ENCODE data around the gene NBL1.
"Not testable (repeated sequence)": the region's sequence is repeated elsewhere in the genome, so short reads cannot be mapped to it uniquely, and the experiment has no call there.

NBL1 gene

GRCh38 chr1:19622204-19622603, 21.9 kb upstream of the NBL1 start:
- DNase-seq (ENCODE audit: low read depth): no peak

DNA sequence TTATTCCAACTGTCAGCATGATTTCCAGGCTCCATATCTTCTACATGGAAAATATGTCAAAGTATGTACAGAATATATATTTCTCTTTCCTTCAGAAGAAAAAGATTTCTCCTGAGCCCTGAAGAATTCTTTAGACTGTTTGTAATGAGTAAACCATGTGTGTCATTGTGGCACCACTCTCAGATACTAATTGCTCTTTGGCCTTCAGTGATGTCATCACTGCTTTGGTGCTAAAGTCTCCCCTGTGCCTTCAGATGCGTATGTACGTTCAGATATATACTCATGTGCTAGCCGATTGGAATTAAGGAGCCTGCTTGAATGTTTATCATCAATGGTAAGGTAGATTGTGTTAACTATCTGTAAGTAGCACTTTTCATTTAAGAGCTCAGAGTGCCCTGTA, 20.6 kb upstream of the NBL1 start:
- no peak for DNase-seq (ENCODE audit: low read depth)

DNA sequence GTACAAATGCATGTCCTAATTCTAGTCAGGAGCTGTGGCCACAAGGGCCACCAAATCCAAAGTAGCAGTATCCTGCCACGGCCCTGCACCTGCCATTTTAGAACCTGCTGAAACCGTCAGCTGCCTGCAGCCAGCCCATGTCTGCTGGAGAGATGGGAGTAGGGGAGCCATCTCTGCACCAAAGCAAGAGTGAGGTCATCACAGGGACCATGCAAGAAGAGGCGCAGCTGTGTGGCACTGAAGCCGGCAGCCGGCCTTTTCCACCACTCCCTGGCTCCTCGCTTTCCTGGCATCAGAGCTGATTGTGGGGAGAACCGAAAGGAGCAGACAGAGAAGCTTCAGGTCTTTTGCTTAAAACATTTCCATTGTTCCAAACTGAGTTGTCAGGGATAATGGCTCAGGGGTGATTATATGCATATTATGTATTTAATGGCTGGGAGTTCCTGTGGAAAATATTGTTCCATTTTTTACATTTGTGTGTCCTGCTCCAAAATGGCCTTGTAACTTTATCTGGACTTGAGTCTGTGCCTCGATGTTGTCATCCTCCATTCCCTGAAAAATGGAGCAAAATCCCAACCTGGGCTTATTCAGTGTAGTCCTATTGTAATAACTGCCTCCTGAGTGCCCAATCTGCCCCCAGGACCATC, 18.7 kb upstream of the NBL1 start:
- DNase-seq (ENCODE audit: low read depth): no peak

DNA sequence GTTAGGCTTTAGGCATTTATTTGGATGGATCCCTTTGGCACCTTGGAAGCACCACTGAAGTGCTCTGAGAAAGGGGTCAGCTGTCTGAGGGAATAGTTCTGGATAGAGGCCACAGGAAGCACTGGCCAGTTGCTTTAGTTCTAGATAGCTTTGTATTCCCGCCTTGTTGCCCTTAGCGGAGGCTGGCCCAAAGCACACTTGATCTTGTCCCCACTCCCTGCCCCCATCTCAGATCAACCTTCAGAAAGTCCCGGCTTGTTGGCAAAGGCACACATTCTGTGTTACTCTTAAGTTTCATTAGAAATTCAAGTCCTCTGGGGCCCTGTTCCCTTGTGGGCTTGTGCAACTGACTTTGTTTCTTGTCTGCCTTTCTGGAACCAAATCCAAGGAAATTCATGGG, 15.2 kb upstream of the NBL1 start:
- no peak for DNase-seq (ENCODE audit: low read depth)

- DNase-seq (ENCODE audit: low read depth): no peak
Measured at GRCh38 chr1:19629357-19629756, 14.8 kb upstream of the NBL1 start.

DNA sequence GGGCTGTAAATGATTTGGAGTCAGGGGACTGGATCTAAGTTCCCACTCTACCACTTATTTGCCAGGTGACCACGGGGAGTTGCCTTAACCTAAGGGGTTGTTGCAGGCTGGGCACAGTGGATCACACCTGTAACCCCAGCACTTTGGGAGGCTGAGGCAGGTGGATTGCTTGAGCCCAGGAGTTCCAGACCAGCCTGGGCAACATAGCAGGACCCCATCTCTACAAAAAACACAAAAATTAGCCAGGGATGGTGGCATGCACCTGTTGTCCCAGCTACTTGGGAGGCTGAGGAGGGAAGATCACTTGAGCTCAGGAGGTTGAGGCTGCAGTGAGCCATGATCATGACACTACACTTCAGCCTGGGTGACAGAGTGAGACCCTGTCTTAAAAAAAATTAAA, 13.9 kb upstream of the NBL1 start:
- DNase-seq (ENCODE audit: low read depth): not testable (repeated sequence)

DNA sequence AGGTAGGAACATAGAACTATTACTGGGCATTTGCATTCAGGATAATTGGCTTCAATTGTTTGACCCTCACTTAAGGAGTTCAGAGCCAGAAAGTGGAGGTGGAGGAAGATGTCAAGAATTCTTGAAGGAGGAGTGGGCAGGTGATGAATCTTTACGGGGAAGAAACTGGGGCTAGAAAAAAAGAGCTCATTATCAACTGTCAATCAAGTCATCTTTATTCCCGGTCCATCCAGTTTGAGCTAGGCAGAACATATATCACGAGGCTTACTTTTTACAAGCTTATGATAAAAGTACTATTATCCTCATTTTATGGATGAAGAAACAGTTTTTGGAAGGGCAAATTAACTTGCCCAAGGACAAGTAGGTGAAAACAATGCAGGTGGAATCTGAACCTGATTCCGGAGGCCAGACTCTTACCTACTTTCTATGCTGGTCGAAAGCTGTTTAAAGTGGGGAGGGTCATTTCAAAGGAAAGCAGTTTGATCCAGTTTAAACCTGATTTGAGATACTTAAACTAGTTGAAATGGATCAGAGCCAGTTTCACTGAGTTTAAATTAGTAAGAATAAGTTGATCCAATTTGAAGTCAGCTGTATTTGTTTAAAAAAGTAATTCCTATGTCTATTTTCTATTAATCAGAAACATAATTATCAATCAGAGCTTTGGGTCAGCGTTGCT, 13.3 kb upstream of the NBL1 start:
- DNase-seq (ENCODE audit: low read depth): no peak

- no peak for DNase-seq (ENCODE audit: low read depth)
Measured at GRCh38 chr1:19632211-19632610, 11.9 kb upstream of the NBL1 start.

DNA sequence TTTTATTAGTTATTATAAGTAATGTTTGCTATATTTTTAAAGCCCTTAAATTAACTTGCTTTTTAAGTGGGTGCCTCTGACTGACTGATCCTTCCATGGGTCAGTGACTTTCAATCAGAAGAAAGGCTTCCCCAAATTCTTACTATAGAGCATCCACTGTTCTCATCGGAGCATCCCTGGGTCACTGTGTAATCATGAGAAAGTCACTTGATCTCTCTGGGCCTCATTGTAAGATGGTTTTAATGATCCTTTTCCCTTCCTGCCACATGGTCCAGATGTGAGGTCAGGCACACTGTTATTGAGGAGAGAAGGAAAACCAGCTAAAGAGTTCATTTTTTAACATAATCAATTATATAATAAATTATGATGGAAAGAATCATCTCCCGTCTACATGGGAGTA, 11.0 kb upstream of the NBL1 start:
- DNase-seq (ENCODE audit: low read depth): no peak

DNA sequence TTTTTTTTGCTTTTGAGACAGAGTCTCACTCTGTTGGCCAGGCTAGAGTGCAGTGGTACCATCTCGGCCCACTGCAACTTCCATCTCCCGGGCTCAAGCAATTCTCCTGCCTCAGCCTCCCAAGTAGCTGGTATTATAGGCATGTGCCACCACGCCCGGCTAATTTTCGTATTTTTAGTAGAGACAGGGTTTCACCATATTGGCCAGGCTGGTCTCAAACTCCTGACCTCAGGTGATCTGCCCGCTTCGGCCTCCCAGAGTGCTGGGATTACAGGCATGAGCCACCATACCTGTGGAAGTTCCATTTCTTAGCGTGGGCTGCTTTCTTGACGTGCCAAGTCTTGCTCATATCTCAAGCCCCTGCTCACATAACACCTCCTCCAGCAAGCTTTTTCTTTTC, 9.0 kb upstream of the NBL1 start:
- DNase-seq (ENCODE audit: low read depth): not testable (repeated sequence)

GRCh38 chr1:19635646-19636045, 8.5 kb upstream of the NBL1 start:
- no peak for DNase-seq (ENCODE audit: low read depth)

DNA sequence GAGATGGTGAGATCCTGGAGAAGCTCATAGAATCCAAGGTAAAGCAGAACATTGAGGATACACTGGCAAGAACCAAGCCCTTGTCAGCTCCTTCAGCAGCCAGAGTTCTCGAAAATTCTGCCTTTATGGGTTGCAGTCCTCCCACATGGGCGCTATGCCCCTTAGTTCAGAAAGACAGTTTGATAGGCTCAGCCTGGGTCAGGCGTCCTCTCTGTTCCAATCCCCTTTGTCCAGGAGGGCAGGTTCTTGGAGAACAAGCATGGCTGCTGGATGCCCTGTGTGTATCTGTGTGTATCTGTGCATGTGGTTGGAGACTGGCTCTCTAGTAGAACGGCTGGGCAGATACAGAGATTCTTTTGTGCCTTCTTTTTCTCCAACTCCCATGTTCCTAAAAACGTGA, 8.0 kb upstream of the NBL1 start:
- no peak for DNase-seq (ENCODE audit: low read depth)

- DNase-seq (ENCODE audit: low read depth): not testable (repeated sequence)
Measured at GRCh38 chr1:19636749-19637148, 7.4 kb upstream of the NBL1 start.

GRCh38 chr1:19637606-19638005, 6.5 kb upstream of the NBL1 start:
- no peak for DNase-seq (ENCODE audit: low read depth)

- DNase-seq (ENCODE audit: low read depth): not testable (repeated sequence)
Measured at GRCh38 chr1:19639228-19639627, 4.9 kb upstream of the NBL1 start.

DNA sequence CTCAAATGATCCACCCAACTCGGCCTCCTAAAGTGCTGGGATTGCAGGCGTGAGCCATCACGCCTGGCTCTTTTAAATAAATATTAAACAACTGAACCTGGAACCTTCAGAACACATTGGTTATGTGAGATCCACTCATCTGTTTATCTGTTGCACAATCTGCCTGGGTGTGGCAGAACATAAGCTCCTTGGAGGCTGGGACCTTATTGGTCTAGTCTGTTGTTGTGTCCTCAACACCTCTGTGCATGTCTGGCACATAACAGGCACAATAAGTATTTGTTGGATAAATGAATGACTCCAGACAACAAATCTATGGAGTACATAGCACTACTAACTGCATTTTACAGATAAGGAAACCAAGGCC, 4.1 kb upstream of the NBL1 start:
- no peak for DNase-seq (ENCODE audit: low read depth)

DNA sequence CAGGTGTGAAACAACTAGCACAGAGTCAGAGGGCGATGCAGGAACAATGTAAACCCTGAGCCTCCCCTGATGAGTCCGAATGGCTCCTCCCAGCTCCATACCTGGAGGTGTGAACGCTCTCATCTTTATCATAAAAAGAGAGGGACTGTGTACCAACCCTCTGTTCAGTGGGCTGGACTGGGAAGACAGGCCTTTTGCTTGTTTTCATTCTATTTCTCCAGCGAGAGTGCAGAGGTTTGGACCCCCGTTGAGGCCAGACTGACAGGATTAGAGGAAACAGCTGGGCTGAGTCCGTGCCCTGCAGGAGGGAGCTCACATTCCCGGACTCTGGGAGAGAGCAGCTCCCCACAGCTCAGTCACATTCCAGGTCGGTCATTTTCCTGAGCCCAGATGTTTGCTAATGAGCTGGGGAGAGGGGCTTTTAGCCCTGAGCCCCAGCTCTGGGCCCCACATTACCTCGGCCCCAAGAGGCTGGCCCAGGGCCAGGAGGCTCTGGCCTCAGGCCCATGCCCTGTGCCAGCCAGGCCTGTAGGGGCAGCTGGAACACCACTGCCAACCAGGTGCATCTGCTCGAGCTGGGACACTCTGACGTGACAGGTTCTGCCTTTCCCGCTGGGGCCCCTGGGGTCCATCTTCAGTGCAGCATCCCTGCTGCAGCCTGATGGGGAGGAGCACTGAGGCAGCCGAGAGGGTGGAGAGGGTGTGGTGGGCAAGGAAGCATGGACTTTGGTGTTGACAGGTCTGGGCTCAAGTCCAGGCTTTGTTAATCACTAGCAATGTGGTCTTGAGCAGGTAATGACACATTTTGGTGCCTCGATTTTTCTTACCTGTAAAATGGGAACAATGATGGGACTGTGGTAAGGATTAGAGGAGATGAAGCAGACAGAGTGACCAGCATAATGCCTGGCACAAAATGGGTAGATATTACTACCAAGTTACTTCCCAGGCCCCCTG, 3.5 kb upstream of the NBL1 start:
- no peak for DNase-seq (ENCODE audit: low read depth)

- DNase-seq (ENCODE audit: low read depth): no peak
Measured at GRCh38 chr1:19643121-19643520, 990 bp upstream of the NBL1 start.

DNA sequence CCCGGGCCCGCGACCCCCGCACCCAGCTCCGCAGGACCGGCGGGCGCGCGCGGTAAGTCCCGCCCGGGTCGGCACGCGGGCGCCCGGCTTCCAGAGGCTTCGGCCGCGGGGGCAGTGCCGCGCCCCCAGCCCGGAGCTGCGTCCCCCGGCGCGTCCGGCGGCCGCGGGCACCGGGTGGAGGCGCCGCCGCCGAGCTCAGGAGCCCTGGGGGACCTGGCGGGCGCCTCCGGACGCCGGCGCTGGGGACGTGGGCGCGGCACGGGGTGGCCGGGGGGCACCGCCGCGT, 227 bp downstream of the NBL1 start:
- DNase-seq (ENCODE audit: low read depth): no peak

GRCh38 chr1:19644681-19645410, 735 bp downstream of the NBL1 start:
- no peak for DNase-seq (ENCODE audit: low read depth)

DNA sequence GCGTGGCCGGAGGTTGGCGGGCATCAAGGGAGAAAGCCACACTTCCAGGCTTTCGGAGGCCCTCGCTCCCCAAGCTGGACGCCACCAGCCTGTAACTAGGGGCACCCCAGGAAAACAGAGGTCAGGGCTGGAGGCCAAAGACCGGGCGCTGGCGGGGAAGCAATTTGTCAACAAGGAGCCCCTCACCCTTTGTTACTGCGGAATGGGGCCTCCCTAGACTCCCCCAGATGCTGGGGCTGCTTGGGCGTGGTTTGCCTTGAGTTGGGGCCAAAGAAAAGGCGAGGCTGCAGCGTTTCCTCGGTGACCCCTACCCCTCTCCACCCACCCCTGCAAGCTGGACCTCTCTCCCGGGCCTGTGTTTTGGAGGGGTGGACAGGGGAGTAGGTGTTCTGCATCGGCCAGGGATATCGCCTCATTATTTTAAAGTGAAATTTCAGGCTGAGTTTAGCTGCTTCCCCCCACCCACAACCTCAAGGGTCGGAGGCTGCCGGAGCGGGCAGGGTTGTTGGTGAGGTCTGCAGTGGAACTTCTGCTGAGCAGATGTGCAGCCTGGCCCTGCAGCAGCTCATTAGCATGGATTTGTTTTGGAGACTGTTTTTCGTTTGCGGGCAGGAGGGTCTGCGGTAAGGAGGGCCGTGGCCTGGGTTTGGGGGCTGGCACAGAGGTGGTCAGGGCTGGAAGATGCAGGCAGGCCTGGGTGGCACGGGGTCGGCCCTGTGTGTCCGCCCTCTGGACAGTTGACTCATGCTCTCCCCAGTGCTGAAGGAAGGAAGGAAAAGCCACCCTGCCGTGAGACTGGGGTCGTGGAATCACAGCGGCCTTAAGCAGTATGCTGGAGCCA, 1.5 kb downstream of the NBL1 start:
- DNase-seq (ENCODE audit: low read depth): no peak

All from stimulated activated CD4-positive, alpha-beta T cell treated with anti-CD3 and anti-CD28 coated beads, Interleukin-2, amount 100 ng/mL, for 4 hours (primary cell).